ENCODE measurements around the gene PPT2.

GRCh38 chr6:32108727-32109113 lies 45.2 kb upstream of the PPT2 start:
- no peak for TF ChIP-seq CTCF (IDR thresholded peaks at IDR 0.05)
- no peak for TF ChIP-seq POLR2A (IDR thresholded peaks at IDR 0.05)

All from gastroesophageal sphincter (tissue), 3 donors.